Activated T-helper 9 cell treated with anti-CD3 and anti-CD28 coated beads, Interleukin-2, amount 50 U/mL, for 16 hours (primary cell): Measurements from ENCODE around the gene CCDC32.

Experiments used
- DNase-seq: peaks from one replicate; pipeline ENCODE4 v3.0.0-alpha.2; 2020; ENCODE audit warnings: low read depth

The CCDC32 gene

GRCh38 chr15:40565333-40566238 is 744 bp upstream of the CCDC32 start:
- no peak for DNase-seq

DNA sequence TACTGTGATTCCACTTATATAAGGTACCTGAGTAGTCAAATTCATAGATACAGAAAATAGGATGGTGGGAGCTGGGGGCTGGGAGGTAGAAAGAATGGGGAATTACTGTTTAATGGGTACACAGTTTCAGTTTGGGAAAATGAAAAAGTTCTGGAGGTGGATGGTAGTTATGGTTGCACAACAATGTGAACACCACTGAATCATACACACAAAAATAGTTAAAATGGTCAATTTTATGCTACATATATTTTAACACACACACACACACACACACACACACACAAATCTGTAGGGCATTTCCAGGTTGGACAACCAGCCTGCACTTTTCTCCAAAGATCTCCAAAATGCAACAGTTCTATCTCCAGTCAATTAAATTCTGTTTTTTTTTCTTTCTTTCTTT is 1.4 kb downstream of the CCDC32 start:
- DNase-seq: no peak

GRCh38 chr15:40562691-40563090 is 2.2 kb downstream of the CCDC32 start:
- DNase-seq: no peak

GRCh38 chr15:40558952-40559742 is 5.7 kb downstream of the CCDC32 start:
- DNase-seq: no peak

DNA sequence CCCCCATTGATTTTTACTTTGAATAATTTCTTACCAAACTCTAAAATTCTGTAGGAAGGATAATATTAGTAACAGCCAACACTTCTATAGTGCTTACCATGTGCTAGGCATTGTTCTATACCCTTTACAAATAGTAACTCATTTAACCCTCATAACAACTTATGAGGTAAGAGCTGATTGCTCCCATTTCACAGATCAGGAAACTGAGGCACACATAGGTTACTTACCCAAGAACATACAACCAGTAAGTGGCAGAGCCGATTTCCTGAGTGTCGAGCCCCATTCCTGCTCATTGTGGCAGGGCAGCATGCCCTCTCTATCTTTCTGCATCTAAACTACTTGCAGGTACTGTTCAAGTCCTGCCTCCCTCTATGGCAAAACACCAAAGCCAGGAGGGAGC is 9.0 kb downstream of the CCDC32 start:
- DNase-seq: no peak

GRCh38 chr15:40554161-40554525 is 10.7 kb downstream of the CCDC32 start:
- no peak for DNase-seq

DNA sequence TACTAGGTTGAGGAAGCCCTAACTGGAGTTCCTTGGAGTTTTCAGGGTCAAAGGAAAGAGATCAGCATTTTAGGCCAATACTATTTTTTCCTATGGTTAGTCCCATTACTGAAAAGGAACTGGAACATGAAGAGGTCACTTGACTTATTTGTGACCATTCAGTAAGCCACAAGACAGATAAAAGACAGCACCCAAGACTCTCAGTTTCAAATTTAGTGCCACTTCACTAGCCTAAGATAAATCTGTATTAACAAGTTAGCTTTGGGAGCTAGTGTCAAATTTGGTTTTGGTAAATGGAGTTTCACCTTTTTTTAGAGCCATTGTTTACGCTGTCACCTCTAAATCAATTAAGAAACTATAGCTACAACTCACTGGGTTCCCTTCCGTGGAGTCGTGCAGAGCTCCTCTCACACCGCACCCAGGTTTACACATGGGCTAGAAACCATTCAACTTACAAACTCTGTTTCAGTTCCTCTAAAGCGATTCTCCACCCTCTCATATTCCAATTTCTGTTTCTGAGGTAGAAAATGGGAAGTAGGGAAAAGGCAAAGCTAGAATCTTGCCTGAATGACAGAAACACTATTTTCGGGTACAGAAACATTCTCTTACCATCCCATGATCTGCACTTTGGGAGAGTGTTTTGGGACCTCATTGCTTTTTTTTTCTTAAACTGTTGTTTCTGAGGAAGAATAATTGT is 14.4 kb downstream of the CCDC32 start:
- DNase-seq: no peak

- no peak for DNase-seq
Measured at GRCh38 chr15:40549894-40550293, 14.9 kb downstream of the CCDC32 start.

- DNase-seq: no peak
Measured at GRCh38 chr15:40548610-40549009, 16.2 kb downstream of the CCDC32 start.

DNA sequence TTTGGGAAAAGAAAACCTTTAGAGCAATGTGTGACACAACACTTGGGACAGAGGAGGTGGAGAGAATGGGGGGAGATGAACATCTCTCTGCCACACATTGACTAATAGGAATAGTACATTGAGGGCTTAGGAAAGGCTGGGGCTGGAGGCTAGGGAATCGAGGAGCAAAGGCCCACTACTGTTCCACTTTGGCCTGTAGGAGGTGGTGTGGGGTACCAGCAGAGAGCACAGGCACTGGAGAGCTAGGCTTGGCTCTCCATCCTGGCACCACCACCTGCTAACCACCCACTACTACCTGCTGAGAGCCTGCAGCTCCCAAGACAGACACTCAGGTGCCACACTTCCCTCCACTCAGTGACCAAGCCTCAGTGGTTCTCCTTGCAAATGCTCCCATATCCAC is 19.4 kb downstream of the CCDC32 start:
- DNase-seq: no peak

DNA sequence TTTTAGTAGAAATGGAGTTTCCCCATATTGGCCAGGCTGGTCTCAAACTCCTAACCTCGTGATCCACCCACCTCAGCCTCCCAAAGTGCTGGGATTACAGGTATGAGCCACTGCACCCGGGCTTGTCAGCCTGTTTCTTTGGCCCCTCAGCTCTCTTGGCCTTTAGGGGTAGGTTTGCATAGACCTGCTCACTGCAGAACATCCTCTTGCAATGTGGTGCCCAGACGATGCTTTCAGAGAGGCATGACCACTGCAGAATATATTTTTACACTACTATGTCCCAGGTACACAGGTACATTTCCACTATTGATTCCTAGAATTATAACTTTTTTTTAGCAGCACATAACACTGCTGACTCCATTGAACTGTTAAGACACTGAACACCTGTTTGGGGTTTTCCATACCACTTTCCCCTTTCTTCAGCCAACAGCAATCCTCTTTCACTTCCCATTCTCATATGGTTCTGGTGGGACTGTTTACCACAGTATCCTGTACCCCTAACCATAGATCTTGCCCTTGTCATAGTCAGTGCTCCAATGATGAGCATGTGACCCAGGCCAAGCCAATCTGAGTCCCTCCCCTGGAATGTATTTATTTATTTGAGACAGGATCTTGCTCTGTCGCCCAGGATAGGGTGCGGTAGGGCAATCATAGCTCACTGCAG is 21.1 kb downstream of the CCDC32 start:
- no peak for DNase-seq

GRCh38 chr15:40543082-40543481 is 21.8 kb downstream of the CCDC32 start:
- no peak for DNase-seq

DNA sequence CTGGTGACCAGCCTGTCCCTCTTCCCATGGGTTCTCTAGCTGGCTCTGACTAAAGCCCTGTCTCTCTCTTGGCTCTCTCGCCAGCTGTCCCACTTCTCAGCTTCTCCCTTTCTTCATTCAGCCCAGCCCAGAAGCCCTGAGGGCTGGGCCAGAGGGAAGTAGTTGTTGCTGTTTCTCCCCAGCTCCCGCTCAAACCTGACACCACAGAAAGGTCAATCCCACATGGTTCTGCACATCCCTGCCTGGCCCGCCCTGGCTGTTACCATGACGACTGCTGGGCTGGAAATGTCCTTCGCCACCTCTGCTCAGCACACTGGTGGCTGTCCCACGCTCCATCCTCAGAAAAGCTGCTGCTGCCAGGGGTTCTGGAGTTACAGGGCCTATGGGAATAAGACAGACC is 25.9 kb downstream of the CCDC32 start:
- no peak for DNase-seq

DNA sequence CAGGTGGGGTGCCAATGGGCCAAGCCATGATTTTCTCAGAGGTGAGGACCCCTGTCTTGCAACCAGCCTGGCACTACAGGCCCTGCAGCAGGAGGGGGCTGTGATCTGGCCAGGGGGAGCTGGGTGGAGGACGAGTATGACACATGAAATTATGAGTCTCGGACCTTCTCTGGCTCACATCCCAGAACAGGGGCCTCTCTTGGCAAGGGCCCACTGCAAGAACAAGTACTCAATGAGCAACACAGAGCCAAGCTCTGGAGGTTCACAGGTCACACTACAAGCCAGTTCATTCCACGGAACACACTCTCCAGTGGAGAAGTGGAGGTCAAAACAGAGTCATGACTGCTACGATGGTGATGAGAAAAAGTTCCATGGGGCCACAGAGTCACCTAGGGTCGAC is 28.3 kb downstream of the CCDC32 start:
- DNase-seq: no peak

DNA sequence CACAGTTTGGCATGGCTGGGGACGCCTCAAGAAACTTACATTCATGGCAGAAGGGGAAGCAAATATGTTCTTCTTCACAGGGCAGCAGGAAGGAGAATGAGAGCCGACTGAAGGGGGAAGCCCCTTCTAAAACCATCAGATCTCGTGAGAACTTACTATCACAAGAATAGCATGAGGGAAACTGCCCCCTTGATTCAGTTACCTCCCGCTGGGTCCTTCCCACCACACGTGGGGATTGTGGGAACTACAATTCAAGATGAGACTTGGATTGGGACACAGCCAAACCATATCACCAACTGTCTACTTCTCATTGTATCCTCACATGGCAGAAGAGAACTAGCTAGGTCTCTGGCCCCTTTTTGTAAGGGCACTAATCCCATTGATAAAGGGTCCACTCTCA is 30.5 kb downstream of the CCDC32 start:
- no peak for DNase-seq

DNA sequence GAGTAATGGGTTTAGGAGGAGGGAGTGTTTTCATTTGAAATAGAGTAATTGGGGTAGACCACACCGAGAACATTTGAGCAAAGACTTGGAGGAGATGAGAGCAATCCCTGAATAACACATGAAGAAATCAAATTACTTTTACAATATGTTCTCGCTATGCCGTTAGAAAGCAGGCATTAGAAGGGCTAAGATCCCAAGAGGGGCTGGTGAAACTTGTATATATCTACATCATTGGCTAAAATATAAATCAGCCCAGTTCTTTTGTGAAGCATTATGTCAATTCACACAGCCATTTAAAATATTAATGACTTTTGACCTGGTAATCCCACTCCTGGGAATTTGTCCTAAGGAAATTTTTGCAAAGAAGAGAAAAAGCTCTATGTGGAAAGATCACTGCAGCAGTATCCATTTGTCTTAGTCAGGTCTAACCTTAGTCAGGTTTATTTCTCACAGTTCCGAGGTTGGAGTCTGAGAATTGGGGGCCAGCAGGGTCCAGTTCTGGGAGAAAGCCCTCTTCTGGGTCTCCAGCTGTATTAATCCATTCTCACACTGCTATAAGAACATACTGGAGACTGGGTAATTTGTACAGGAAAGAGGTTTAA is 31.0 kb downstream of the CCDC32 start:
- no peak for DNase-seq

DNA sequence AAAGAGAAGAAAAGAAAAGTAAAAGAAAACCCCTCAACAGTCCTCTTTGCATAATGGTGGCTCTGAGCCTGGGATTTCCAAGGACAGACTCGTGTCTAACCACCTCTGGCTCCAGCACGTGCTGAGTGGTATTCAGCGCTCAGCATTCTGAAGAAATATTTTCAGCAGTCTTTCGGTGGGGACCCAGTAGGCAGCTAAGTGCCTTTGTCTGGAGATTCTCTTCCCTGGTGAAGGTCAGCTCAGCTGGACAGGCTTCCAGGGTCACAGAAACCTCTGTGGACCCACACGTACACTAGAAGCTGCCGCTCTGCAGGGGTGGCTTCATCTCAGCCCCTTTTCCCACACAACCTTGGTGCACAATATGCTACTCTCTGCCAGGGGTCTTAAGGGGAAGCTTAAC is 36.0 kb downstream of the CCDC32 start:
- DNase-seq: no peak

DNA sequence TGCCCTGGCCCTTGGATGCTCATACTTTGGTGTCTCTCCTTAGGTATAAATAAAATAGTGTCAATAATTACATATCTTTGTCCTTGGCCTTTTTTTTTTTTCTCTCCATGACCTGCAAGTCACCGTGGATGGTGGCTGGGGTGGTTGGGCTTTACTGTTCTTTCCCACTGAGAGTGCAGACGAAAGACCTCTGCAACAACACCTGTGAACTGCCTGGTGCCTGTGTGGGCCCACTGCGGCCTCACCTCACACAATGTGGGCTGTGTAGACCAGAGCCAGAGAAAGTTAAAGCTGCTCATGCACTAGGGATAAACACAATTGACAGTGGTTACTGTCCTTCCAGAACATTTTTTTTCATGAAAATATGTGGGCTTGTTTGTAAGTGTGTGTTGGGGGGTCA is 39.0 kb downstream of the CCDC32 start:
- no peak for DNase-seq

DNA sequence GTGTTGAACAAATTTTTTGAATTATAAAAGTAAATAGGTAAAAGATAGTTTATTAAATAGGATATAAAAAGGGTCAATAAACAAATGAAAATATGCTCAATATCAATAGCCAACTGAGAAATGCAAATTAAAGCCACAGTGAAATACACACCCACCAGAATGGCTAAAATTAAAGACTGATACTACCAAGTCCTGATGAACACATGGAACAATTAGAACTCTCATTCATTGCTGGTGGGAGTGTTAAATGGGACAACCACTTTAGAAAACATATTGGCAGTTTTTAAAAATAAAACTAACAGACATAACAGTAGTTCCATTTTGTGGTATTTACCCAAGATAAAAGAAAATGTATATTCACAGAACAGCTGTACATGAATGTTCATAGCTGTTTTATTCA is 41.2 kb downstream of the CCDC32 start:
- DNase-seq: no peak

GRCh38 chr15:40516322-40516721 is 48.5 kb downstream of the CCDC32 start:
- no peak for DNase-seq

- DNase-seq: no peak
Measured at GRCh38 chr15:40513609-40514008, 51.2 kb downstream of the CCDC32 start.

GRCh38 chr15:40512440-40512839 is 52.4 kb downstream of the CCDC32 start:
- no peak for DNase-seq
